HG02981 (cell line): ENCODE results near the gene GPC5.
A peak's percentile ranks its signal among the peaks of the same experiment; 100 is the strongest.
"Not testable (repeated sequence)": the region's sequence is repeated elsewhere in the genome, so short reads cannot be mapped to it uniquely, and the experiment has no call there.

ENCODE experiments used
- ATAC-seq: cut with Tn5 transposase; IDR thresholded peaks from one replicate; pipeline ENCODE4 v1.9.1; 2021; ENCODE audit warnings: mild to moderate bottlenecking, moderate library complexity; ENCODE audit not compliant: unreplicated experiment

The GPC5 gene

DNA sequence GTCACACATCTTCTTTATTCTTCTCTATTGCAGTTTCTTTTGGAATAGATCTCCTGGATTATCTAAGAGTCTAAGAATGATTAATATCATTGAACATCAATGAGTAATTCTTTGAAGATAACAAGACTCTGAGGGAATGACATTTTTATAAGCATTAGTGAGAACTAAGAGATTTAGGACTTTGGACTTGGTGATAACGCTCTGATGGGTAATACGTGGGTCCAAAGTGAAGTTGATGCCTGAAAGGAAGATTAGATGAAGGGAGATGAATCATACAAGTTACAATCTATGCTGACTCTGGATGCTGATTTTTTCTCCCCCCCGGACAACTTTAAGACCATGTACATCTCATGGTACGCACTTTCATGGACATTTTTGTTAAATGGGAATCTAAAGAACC lies 364.5 kb downstream of the GPC5 start:
- ATAC-seq, result no peak

DNA sequence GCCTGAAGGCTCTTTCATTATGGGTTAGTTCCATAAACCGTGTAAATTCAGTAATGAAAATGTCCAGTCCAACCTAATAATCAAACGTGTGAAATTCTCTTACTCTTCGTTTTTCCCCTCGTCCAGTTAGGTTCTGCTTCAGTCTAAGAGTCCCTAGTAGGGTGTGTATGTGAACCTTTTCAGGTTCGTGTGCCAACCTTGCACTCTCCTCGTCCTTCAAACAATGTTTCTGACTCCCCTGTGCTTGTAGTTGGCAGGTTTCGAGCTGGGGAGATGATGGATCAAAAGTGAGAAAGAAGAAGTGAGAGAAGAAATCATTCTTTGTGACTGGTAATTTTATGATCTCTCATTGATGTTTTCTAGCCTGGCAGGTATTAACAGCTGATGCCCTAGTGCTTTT lies 366.1 kb downstream of the GPC5 start:
- no peak for ATAC-seq

DNA sequence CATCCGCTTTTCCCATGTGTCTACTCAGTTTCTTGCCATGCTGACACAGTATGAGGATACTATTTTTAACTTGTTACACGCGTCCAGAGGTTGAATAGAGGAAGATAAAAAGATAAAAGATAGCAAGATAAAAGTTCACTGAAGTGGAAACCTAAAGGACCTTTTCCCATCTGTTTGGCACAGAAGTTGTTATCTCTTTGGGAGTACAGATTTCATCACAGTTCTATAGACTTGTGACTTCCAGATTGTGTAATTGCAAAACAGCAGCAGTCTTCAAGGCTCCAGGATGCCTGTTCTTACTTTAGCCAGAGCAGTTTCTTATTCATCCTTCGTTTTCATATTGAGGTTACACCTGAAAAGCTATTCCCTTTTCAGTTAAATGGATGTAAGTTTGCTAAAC lies 369.2 kb downstream of the GPC5 start:
- ATAC-seq, result no peak

DNA sequence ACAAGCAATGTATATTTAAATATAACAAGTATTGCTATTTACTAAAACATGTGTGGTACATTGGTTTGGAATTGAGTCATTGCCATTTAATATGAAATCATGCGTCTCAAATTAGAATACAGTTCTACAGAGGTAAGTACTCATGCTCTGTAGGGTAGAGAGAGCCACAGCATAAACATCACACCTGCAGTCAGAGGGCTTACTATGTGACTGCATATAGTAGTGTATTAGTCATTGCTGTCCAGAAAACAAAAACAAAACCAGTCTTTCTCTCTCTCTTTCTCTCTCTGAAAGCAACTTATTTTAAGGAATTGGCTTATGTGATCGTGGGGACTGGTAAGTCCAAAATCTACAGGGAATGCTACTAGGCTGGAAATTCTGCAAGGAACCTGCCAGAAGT lies 370.3 kb downstream of the GPC5 start:
- no peak for ATAC-seq

DNA sequence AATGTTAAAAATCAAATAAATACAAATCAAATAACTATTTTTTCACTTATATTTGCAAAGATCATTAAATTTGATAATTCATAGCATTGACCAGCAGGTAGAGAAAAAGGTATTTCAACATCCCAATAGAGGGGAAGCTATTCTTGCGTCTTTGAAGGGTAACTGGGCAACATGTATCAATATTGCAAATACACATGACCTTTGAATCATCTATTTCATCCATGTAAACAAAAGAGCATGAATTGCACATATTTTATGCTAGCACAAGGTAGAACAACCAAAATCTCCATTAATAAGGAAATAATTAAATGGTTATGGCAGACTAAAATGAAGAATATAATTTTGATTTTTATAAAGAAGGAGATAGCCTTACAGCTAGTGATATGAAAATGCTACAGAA lies 372.8 kb downstream of the GPC5 start:
- ATAC-seq, result no peak

DNA sequence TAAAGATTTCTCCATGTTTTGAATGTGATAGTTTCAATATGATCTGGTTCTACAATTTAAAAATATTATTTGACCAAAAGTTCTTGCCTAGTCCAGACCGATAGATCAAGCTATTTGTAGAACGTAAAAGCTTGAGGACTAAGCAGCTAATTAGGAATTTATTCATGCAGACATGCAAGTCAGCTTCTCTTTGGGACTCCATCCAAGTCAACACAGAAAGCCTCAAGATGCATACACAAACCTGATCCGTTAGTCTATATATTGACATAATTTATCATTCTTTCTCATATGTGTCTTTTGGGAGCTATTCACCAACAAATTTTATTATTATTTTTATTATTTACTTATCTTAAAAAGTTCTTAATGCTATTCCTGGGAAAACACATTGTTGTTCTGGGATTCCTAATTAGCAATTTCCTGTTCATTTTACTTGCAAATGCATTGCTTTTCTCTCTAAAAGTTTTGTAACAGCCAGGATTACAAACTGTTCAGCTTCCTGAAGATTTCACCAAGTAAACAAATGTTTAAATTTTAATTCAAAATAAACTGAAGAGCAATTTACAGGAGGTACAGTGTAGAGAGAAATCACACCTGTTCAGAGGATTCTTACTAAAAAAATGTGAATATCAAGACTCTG lies 375.3 kb downstream of the GPC5 start:
- no peak for ATAC-seq

DNA sequence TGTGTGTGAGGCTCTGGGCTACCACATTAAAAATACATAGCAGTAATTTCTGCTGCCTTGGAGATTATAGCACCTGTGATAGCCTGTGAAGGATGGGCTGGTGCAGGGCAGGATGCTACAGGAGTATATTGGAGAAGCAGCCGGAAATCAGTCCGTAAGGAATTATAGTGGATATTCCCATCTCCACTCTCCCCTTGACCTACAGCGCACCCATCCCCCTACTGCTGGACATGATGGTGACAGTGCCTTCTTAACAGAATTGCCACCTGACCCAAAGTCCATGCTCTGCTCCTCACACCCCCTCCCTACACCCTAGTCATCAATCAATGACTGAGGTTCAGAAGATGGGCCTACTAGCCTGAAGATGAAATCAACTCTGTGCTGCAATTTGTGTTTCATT lies 376.0 kb downstream of the GPC5 start:
- no peak for ATAC-seq

DNA sequence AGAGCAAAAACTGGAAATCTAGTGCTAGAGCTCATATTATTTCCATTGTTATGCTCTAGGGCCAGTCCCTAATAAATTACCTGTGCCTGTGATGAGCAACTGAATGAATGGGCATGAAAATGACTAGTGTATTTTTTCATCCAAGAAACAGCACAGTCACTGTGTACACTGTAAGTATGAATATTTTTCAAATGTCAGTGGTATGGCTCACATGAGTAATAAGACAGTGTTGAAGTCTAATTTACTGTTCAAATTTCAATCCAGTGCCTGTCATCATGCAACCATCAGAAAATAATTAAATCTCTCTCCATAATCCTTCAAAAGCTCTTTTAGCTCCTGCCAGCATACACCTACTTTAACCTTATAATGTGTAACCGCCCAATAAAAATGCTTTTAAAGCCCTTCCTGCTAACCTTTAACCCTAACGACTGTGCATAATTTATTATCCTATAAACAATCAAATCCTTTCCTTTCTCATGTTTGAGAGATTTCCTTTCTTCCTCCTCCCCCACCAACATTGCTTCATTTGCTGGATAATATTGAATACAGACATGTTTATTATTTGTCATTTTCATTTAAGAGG lies 378.3 kb downstream of the GPC5 start:
- ATAC-seq, result no peak

DNA sequence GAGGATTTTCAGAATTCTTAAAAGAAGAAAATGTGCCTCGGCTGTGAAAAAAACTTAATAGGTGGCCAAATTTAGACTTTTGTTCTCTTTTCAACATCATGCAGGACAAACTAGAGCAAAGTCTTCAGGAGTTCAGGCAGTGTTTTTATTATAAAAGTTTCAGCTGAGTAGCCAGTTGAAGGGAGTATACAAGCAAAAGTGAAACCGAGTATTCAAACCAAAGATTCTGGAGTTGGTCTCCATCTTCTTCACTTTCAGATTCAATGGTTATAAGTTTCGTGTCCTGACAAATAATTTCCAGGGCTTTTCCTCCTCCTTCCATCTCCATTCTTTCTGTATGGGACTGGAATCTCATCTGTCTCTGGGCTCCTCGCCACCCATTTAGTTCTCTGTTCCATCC lies 379.7 kb downstream of the GPC5 start:
- no peak for ATAC-seq

DNA sequence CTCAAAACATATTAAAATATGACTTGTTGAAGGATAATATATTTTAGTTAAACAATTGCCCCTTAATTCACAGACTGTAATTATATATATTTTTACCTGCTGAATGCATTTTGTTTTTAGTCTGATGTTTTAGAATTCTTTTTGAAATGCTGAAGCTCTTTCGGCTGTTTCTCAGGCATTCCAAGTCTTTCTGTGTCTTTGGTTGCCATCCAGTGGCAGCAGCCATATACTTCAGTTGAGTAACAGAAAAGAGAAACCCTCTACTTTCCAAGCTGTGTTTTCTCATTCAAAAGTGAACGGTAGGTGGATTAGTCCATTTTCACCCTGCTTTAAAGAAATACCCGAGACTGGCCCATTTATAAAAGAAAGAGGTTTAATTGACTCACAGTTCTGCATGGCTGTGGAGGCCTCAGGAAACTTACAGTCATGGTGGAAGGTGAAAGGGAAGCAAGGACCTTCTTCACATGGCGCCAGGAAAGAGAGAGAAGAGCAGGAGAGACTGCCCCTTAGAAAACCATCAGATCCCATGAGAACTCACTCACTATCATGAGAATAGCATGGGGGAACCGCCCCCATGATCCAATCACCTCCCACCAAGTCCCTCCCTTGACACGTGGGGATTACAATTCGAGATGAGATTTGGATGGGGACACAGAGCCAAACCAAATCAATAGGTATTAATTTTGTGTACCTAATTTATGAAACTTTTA lies 383.7 kb downstream of the GPC5 start:
- not testable (repeated sequence) for ATAC-seq

DNA sequence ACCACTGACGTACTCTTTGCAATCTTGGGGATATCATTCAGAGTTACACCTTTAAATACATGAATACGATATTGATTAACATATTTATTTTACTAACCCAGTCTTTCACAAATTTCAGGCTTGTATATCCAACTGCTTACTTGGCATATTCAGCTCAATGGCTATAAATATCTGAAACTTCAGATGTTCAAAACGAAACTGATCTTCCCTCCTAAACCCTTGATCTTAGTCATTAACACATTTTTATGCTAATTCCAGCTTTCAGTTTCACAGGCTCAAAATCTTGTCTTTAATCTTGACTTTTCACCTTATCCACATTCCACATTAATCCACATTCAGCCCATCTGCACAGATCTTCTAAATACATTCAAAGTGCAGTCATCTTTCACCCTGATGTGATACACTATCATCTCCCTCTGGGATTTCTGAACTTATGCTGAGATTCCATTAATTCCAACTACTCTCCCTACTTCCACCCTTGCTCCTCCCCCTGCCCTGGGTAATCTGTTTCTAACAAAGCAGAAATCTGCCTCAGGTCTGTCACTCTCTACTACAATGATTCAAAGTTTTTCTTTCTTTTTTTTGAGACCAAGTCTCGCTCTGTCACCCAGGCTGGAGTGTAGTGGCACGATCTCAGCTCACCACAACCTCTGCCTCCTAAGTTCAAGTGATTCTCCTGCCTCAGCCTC lies 387.2 kb downstream of the GPC5 start:
- peak; percentile 91 for ATAC-seq

DNA sequence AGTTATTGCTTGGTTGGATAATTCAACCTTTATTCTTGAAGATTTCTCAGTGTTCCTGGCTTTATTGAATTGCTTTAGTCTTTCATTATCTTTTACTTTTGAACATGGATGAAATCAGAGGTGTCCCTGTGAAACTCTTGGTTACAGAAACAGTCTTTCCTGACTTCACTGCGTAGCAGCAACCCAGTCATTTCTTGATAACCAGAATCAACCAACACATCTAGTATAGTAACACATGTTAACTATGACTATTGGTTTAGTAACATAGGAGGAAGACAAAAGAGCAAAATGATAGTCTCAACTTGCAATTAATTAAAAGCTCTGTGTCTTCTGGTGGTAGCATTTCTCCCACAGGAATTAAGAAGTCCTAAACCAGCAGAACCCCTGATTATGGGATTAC lies 393.6 kb downstream of the GPC5 start:
- no peak for ATAC-seq

DNA sequence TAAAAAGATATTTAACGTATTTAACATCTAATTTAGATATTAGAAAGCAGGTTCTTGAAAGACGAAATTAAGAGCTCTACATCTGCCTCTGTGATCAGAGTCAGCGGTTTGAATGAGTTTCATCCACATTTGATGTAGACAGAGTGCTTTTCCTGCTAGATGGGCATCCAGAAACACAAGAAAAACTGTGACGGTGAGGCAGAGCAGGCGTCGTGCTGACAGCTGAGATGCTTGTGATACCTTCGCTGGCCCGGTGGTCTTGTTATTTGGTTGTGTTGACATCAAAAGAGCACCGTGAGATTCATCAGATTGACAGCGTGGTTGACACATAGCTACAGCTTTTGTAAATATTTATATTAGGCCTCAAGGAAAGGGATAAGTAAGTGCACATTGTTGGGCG lies 399.1 kb downstream of the GPC5 start:
- ATAC-seq, result no peak

DNA sequence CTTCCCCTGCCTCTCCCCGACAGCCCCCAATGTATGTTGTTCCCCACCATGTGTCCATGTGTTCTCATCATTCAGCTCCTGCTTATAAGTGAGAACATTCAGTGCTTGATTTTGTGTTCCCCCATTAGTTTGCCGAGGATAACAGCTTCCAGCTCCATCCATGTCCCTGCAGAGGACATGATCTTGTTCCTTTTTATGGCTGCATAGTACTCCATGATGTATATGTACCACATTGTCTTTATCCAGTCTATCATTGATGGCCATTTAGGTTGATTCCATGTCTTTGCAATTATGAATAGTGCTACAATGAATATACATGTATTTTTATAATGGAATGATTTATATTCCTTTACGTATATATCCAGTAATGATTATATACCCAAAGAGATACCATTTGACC lies 399.9 kb downstream of the GPC5 start:
- not testable (repeated sequence) for ATAC-seq

DNA sequence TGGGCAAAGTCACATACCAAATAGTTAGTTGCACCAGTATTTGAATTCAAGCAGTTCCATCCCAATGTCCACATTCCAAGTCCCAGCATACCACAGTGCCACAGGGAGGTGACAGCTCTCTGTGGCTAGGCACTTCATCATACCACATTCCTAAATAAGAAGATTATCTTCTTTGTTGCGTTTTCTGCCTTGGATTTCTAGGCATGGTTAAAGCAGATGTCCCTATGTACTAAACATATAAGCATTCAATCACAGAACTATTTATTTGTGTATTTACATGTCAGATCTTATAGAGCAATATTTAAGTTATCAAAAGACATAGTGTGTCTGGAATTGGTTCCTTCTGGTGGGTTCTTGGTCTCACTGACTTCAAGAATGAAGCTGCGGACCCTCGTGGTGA lies 403.4 kb downstream of the GPC5 start:
- not testable (repeated sequence) for ATAC-seq

DNA sequence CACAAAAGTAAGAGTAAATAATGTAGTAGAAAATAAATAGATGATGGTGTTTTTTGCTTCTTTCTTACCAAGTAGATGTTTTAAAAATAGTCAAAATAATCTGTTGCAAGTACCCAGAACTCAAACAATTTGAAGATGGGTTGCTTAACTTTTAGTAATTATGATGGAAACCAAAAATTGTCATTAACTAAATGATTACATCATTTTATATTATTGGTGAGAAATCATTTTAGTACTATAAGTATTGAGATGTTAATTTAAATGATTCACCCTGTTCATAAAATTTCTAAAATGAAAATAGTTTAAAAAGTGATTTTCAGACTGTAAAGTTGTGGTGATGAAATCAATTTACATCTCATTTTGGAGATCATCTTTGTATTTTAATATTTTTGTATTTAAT lies 404.5 kb downstream of the GPC5 start:
- no peak for ATAC-seq

DNA sequence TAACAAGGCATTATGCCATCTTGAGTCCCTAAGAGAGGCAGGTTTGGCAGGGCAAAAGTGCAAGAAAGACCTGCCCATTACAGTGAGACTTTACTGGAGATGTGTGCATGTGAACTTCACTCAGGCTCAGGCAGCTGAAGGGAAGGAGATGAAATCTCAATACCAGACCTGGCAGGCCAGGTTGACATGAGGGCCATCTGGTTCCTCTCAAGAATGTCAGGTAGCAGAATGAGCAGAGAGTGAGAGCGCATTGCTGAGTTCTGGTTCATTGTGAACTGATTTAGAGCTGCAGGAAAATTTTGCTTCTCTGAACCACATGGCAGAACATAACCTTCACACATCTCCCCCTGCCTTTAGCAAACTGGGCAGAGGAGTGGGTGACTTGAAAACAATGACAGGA lies 406.3 kb downstream of the GPC5 start:
- ATAC-seq, result no peak

DNA sequence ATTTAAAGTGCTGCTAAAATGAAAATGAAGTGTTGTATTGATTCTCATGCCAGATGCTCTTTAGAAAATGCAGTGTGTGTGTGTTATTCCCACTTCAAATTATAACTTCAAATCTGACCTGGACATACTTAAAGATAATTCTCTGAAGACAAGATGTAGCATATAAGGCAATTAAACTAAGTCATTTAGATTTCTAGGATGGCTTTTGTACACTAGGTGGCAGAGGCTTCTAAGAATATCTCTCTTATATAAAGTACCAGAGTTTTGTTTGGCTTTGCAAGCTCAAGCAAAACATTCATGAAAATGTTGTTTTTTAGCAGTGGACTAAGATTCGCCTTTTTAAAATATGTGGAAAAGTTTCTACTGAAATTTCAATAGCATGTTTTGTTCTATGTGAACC lies 407.2 kb downstream of the GPC5 start:
- no peak for ATAC-seq

DNA sequence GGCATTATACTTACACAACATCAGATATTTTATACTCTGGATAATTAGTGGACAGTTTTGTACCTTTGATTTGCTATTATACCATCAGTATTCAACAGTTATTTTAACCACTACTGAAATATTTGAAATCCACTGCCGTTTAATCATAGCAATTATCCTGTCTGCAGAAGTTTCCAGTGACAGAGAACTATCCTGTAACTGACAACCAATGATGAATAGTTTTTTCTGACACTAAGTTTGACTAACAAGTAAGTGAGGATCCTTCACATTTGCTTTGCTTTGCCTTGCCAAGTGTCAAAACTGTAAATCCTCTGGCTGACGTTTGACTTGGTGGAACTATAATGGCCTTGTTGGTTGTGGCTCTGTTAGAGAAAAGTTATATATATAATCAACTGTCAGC lies 410.7 kb downstream of the GPC5 start:
- ATAC-seq, result no peak

DNA sequence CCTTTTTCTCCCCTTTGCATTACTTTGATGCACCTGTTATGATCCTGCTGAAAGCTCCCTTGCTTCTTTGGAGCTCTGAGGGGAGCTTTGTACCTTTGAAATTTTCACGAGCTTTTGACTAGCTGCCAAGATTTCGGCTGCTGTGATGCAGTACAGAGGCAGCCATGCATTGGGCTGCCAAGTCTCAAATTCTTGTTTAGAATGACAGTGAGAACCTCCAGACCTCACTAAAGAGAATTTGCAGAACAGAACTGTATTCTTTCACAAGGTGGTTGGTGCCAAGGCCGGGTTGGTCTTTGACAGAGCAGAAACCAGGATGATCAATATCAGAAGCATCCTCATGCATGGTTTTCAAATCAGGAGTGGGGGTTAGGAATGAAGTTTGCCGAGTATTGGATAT lies 414.8 kb downstream of the GPC5 start:
- no peak for ATAC-seq

DNA sequence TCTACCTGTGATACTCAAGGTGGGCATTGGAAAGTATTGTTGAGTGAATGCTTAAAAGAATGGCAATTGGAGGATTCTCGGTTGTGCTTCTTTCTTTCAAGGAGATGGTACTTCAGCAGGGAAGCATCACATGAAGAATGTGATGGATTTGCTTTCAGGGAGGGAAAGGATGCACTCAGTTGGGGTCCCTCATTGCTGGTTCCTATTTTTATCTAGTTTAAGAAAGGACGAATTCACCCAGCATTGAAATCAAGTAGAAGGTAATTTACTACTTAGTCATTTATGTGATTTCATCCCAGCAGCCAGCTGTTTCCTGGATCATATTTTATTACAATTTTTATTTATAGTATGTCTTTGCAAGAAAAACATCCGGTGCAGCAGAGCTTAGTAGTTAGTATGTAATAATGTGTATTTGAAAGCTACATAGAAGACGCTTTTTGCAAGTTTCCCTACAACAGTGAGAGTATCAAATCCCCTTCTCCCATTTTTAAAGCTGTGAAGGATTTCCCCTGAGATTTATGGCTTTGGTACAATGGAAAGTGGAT lies 417.9 kb downstream of the GPC5 start:
- ATAC-seq, result no peak

DNA sequence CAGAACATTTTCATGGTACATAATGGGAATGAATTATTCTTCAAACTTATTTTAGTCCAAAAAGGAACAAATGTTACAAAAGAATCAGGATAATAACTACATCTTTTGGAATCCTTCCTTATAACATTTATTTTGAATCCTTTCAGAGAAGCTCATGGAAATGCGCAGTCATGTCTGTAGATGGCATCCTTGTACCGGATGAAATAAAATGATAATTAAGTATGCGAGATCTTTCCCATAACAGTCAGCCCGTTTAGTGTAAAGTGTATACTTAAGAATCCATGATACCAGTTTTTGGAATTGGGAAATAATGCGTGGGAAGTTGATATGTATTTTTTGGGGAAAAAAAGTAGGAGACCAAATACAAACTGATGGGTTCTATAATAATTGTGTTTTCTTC lies 418.8 kb downstream of the GPC5 start:
- ATAC-seq, result no peak
